ENCODE data around the gene HS3ST1.

HS3ST1 gene

GRCh38 chr4:11428231-11428898 is at the start of gene HS3ST1:
HS3ST1 (minus strand) TSS chr4:11428894; CDS start chr4:11400005, 28,889 bp downstream.
- DNase-seq: no peak

GRCh38 chr4:11475871-11476270 is 47.2 kb upstream of the HS3ST1 start:
- no peak for DNase-seq

- no peak for DNase-seq
These were observed 45.5 kb upstream of the HS3ST1 start for GRCh38 chr4:11474146-11474545.

GRCh38 chr4:11472535-11472934 is 43.8 kb upstream of the HS3ST1 start:
- DNase-seq: no peak

- DNase-seq: no peak
These were observed 42.9 kb upstream of the HS3ST1 start for GRCh38 chr4:11471618-11472017.

- no peak for DNase-seq
These were observed 42.4 kb upstream of the HS3ST1 start for GRCh38 chr4:11471046-11471441.

- no peak for DNase-seq
These were observed 41.8 kb upstream of the HS3ST1 start for GRCh38 chr4:11470438-11471045.

GRCh38 chr4:11469650-11470437 is 41.1 kb upstream of the HS3ST1 start:
- DNase-seq: no peak

- DNase-seq: no peak
These were observed 40.2 kb upstream of the HS3ST1 start for GRCh38 chr4:11468901-11469300.

- no peak for DNase-seq
These were observed 39.2 kb upstream of the HS3ST1 start for GRCh38 chr4:11467931-11468330.

GRCh38 chr4:11463707-11464106 is 35.0 kb upstream of the HS3ST1 start:
- DNase-seq: no peak

- DNase-seq: no peak
These were observed 27.7 kb upstream of the HS3ST1 start for GRCh38 chr4:11456401-11456800.

- DNase-seq: no peak
These were observed 26.6 kb upstream of the HS3ST1 start for GRCh38 chr4:11455201-11455835.

- no peak for DNase-seq
These were observed 23.0 kb upstream of the HS3ST1 start for GRCh38 chr4:11451716-11452115.

GRCh38 chr4:11446155-11446811 is 17.6 kb upstream of the HS3ST1 start:
- DNase-seq: no peak

- DNase-seq: no peak
These were observed 12.5 kb upstream of the HS3ST1 start for GRCh38 chr4:11441194-11441556.

- no peak for DNase-seq
These were observed 11.9 kb upstream of the HS3ST1 start for GRCh38 chr4:11440481-11441193.

- no peak for DNase-seq
These were observed 11.1 kb upstream of the HS3ST1 start for GRCh38 chr4:11439836-11440235.

GRCh38 chr4:11438647-11439046 is 10.0 kb upstream of the HS3ST1 start:
- DNase-seq: no peak

GRCh38 chr4:11436673-11437072 is 8.0 kb upstream of the HS3ST1 start:
- DNase-seq: no peak

- DNase-seq: no peak
These were observed 7.4 kb upstream of the HS3ST1 start for GRCh38 chr4:11436084-11436483.

- DNase-seq: no peak
These were observed 6.9 kb upstream of the HS3ST1 start for GRCh38 chr4:11435557-11435956.
